Right kidney (tissue), 9 donors: ENCODE data around the gene AHRR.
A peak's percentile ranks its signal among the peaks of the same experiment; 100 is the strongest.
"Not testable (repeated sequence)": the region's sequence is repeated elsewhere in the genome, so short reads cannot be mapped to it uniquely, and the experiment has no call there.

Experiments
- DNase-seq: peaks from one replicate; pipeline ENCODE4 v3.0.0-alpha.2; 2016
- long read RNA-seq, 8 donors: transcript quantifications; one replicate each; lab custom pipeline, GENCODE V29; 2026

Gene AHRR
- long read RNA-seq, donor 1: 0 reads
- long read RNA-seq, donor 2: 0 reads
- long read RNA-seq, donor 3: 0 reads
- long read RNA-seq, donor 4: 0 reads
- long read RNA-seq, donor 5: 0 reads
- long read RNA-seq, donor 6: 0 reads
- long read RNA-seq, donor 7: 0 reads
- long read RNA-seq, donor 8: 0 reads

GRCh38 chr5:321230-321725 is at the start of gene AHRR:
AHRR (plus strand) TSS chr5:321714; CDS start chr5:343903, 22,189 bp downstream.
- DNase-seq: peak; percentile 63

- DNase-seq: not testable (repeated sequence)
Observed at GRCh38 chr5:271828-272167, 49.7 kb upstream of the AHRR start.

DNA sequence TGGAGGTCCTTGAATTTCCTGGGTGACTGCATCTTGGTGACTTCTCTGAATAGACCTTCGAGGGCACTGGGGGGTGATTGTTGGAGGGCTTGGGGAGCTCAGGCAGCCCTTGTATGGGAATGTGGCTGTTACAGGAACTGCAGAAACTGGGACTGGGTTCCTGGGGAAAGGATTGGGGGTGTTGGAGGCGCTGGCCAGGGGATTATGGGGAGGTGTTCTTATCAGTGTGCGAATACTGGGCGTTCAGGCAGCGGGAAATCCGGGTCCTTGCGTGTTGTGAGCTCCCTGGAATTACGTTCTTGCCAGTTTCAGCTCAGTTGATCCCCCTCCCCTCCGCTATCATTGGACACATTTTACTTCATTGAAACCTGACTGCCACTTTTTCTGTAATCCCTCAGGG is 48.4 kb upstream of the AHRR start:
- not testable (repeated sequence) for DNase-seq

GRCh38 chr5:273491-273890 is 48.0 kb upstream of the AHRR start:
- not testable (repeated sequence) for DNase-seq

GRCh38 chr5:274346-274745 is 47.2 kb upstream of the AHRR start:
- not testable (repeated sequence) for DNase-seq

DNA sequence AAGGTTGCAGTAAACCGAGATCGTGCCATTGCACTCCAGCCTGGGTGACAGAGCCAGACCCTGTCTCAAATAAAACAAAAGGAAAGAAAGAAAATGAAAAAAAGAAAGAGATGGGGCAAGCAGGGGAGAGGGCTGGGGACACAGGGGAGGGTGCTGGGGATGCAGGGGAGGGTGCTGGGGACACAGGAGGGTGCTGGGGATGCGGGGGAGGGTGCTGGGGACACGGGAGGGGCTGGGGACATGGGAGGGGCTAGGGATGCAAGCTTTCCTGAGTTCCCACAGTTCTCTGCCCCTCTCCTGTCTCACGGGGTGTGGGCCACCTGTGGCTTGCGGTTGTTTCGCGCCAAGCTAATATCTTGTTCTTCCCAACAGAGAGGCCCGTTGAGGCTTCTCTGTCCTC is 42.9 kb upstream of the AHRR start:
- DNase-seq: no peak

- not testable (repeated sequence) for DNase-seq
Observed at GRCh38 chr5:279051-279665, 42.4 kb upstream of the AHRR start.

GRCh38 chr5:285991-286557 is 35.4 kb upstream of the AHRR start:
- no peak for DNase-seq

DNA sequence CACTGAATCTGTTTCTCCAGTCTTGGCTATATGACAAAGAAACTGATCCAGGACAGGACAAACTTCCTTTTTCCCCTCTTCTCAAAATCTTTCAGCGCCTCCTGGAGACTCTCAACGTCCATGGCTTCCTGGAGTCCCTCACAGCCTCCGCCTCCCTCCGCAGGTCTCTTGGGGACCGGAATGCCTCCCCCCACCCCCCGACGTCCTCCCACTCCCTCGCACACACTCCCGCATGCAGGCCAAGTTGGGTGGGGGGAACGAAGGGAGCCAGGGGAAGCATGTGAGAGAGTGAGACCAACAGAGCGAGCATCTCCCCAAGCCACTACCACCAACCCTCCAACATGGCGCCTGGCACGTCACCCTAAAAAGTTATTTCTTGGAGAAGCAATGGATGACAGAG is 31.3 kb upstream of the AHRR start:
- not testable (repeated sequence) for DNase-seq

GRCh38 chr5:291345-291744 is 30.2 kb upstream of the AHRR start:
- DNase-seq: not testable (repeated sequence)

DNA sequence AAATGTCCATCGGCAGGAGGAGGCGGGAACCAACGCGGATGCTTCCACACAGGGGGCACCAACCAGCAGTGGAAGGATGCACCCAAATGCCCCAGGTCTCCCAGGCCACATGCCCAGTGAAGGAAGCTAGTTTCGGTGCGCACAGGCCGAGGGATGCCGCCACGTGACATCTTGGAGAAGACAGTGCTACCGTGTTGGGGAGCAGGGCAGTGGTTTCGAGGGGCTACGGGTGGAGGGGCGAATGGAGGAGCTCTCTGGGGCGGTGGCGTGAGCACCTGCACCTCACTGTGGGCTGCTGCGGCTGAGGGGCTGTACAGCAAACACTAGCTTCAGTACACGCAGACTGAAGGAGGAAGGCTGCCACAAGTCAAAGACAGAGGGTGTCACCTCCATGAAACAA is 26.7 kb upstream of the AHRR start:
- not testable (repeated sequence) for DNase-seq

- DNase-seq: not testable (repeated sequence)
Observed at GRCh38 chr5:296207-296606, 25.3 kb upstream of the AHRR start.

GRCh38 chr5:296954-297353 is 24.6 kb upstream of the AHRR start:
- not testable (repeated sequence) for DNase-seq

GRCh38 chr5:297448-297847 is 24.1 kb upstream of the AHRR start:
- not testable (repeated sequence) for DNase-seq

- DNase-seq: not testable (repeated sequence)
Observed at GRCh38 chr5:297991-298736, 23.4 kb upstream of the AHRR start.

DNA sequence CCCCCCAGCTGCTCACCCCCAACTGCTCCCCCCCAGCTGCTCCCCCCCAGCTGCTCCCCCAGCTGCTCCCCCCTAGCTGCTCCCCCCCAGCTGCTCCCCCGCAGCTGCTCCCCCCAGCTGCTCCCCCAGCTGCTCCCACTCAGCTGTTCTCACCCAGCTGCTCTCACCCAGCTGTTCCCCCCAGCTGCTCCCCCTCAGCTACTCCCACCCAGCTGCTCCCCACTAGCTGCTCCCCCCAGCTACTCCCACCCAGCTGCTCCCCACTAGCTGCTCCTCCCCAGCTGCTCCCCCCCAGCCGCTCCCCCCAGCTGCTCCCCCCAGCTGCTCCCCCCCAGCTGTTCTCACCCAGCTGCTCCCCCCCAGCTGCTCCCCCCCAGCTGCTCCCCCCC is 22.8 kb upstream of the AHRR start:
- no peak for DNase-seq

GRCh38 chr5:299921-300320 is 21.6 kb upstream of the AHRR start:
- not testable (repeated sequence) for DNase-seq

DNA sequence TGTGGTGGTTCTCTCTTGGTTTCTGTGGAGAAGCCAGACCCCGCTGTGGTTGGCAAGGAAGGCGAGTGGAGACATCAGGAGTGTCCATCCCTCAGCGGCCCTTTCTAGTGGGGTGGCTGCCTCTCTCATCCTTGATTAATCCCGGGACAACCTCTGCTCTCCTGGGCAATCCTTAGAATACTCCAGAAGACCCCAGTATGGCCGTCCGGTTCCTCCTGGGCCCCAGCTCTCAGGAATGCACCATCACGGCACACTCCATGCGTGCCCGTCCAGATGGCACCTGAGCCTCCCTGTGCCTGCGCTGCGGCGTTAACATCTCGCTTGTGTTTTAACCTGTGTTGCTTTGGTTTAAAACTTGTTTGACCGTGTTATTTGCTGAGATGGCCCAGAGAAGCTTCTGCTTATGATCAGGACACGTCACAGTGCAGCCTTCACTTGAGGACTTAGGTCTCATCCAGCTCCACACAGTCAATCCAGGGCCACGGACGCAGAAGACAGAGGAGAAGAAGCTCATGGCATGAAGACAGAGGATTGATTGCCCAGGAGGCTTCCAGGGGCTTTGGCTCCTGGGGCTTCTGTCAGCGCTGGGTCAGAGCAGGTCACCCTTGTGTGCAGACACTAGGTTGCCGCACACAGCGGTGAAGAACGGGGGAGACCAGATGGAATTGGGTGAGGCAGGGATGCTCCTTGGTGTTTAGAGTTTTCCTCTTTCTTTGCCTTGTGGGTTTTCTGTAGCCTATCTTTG is 20.7 kb upstream of the AHRR start:
- not testable (repeated sequence) for DNase-seq

- not testable (repeated sequence) for DNase-seq
Observed at GRCh38 chr5:302416-302815, 19.1 kb upstream of the AHRR start.

DNA sequence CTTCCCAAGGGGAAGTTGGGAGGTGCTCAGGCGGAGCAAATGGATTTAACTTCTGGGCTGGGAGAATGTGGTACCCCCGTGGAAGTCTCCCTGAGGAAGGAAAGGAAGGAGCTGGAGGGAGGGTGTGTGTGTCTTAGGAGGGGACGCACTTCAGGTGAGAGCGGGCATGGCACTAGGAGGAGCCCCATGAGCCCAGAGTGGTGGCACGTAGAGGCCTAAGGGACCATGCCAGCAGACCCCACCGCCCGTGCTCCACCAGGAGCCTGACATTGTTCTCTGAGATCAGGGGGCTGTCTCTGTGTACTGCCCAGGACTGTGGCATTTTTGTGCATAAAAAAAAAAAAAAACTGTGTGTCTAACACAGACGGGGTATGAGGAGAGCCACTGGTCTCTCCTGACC is 18.5 kb upstream of the AHRR start:
- DNase-seq: no peak

- DNase-seq: not testable (repeated sequence)
Observed at GRCh38 chr5:303741-304140, 17.8 kb upstream of the AHRR start.

DNA sequence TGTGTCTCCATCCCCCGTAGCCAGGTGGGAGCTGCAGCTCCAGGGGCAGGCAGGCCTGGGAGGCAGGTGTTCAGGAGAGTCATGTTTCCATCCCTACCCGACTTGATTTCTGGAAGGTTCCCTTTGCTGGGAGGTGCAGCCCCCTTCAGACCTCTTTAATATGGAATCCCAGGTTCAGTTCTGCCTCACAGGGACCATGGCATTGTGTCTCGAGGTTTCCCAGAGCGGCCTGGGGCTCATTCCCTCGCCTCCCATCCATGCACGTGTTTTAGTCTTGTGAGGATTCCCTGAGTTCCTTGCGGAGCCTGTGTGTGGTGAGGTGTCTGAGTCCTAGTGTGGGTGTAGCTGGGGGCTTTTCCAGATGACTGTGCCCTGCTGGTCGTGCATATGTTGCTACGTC is 16.5 kb upstream of the AHRR start:
- DNase-seq: no peak

GRCh38 chr5:305459-305858 is 16.1 kb upstream of the AHRR start:
- DNase-seq: no peak
